ENCODE data around the gene NCAPD3. TPM values are rescaled to one million over a fixed set of nuclear protein-coding genes. Genes with fewer than 3 reads are reported as not detected.
"Not testable (repeated sequence)": the region's sequence is repeated elsewhere in the genome, so short reads cannot be mapped to it uniquely, and the experiment has no call there.

NCAPD3 gene
- total RNA-seq, 1 donor from 2014 or later = 25.4 TPM

DNA sequence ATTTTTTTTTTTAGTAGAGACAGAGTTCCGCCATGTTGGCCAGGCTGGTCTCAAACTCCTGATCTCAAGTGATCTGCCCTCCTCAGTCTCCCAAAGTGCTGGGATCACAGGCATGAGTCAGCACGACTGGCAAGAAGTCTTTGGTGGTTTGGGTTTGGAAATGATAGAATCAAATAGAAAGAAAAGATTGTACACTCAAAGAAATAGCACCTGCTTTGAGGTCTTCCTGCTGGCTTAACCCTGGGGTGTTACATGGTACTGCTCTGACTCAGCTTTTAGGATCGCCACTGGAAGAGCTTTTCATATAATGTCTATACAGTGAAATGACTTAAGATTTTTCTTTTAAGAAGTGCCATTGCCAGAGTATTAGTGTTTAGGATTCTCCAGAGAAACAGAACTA lies 104.7 kb downstream of the NCAPD3 start:
- Mint-ChIP-seq H3K27me3 (ENCODE audit: low read depth) (peaks cover 10% of the 10 kb centered on the region), H3K4me1 (peaks cover 13% of the 10 kb centered on the region), H3K9me3 (no peaks in the 10 kb centered on the region), H3K36me3 (peaks cover 3% of the 10 kb centered on the region), H3K4me3 (no peak overlapping the region), H3K27ac (no peak overlapping the region)
- no peak for TF ChIP-seq CTCF (IDR thresholded peaks at IDR 0.05; ENCODE audit: unreplicated experiment)
- no peak for DNase-seq (ENCODE audit: low spot score in 2 of 2, unreplicated experiment in 2 of 2)

- no peaks in the 10 kb centered on the region for H3K27me3 Mint-ChIP-seq (ENCODE audit: low read depth)
- DNase-seq (ENCODE audit: low spot score in 2 of 2, unreplicated experiment in 2 of 2) = no peak
- H3K36me3 Mint-ChIP-seq = no peaks in the 10 kb centered on the region
- no peak for TF ChIP-seq CTCF (IDR thresholded peaks at IDR 0.05; ENCODE audit: unreplicated experiment)
- H3K9me3 Mint-ChIP-seq = no peaks in the 10 kb centered on the region
- no peak overlapping the region for H3K27ac Mint-ChIP-seq
- no peak overlapping the region for H3K4me3 Mint-ChIP-seq
- peaks cover 13% of the 10 kb centered on the region for H3K4me1 Mint-ChIP-seq
Observed at GRCh38 chr11:134118006-134118405, 105.8 kb downstream of the NCAPD3 start.

GRCh38 chr11:134116210-134116609 lies 107.6 kb downstream of the NCAPD3 start:
- Mint-ChIP-seq H3K4me3 (no peak overlapping the region), H3K27ac (no peak overlapping the region), H3K36me3 (peaks cover 10% of the 10 kb centered on the region), H3K9me3 (no peaks in the 10 kb centered on the region), H3K4me1 (peaks cover 11% of the 10 kb centered on the region), H3K27me3 (ENCODE audit: low read depth) (no peaks in the 10 kb centered on the region)
- no peak for DNase-seq (ENCODE audit: low spot score in 2 of 2, unreplicated experiment in 2 of 2)
- TF ChIP-seq CTCF (IDR thresholded peaks at IDR 0.05; ENCODE audit: unreplicated experiment) = no peak

DNA sequence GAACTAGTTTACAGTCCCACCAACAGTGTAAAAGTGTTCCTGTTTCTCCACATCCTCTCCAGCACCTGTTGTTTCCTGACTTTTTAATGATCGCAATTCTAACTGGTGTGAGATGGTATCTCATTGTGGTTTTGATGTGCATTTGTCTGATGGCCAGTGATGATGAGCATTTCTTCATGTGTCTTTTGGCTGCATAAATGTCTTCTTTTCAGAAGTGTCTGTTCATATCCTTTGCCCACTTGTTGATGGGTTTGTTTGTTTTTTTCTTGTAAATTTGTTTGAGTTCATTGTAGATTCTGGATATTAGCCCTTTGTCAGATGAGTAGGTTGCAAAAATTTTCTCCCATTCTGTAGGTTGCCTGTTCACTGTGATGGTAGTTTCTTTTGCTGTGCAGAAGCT lies 110.0 kb downstream of the NCAPD3 start:
- H3K36me3 Mint-ChIP-seq = peaks cover 11% of the 10 kb centered on the region
- H3K27ac Mint-ChIP-seq; H3K27me3 Mint-ChIP-seq (ENCODE audit: low read depth); H3K9me3 Mint-ChIP-seq; H3K4me1 Mint-ChIP-seq; H3K4me3 Mint-ChIP-seq; DNase-seq (ENCODE audit: low spot score in 2 of 2, unreplicated experiment in 2 of 2): not testable (repeated sequence)

GRCh38 chr11:134110252-134110815 lies 113.4 kb downstream of the NCAPD3 start:
- Mint-ChIP-seq H3K4me1 (no peaks in the 10 kb centered on the region), H3K36me3 (peaks cover 14% of the 10 kb centered on the region), H3K27ac (no peak overlapping the region), H3K9me3 (peaks cover 22% of the 10 kb centered on the region), H3K27me3 (ENCODE audit: low read depth) (no peaks in the 10 kb centered on the region), H3K4me3 (no peak overlapping the region)
- no peak for DNase-seq (ENCODE audit: low spot score in 2 of 2, unreplicated experiment in 2 of 2)
- no peak for TF ChIP-seq CTCF (IDR thresholded peaks at IDR 0.05; ENCODE audit: unreplicated experiment)

Other genes starting within 250 kb of the NCAPD3 start
- 36.2 to 39.3 TPM (median 37.6 TPM) in 3 replicates for gene JAM3, start 154.9 kb downstream of the NCAPD3 start, total RNA-seq
- 42.4 to 47.8 TPM (median 43.9 TPM) in 3 replicates for gene VPS26B, start 704 bp upstream of the NCAPD3 start, total RNA-seq
- 34.2 to 38.6 TPM (median 34.9 TPM) in 3 replicates for gene THYN1, start 29.4 kb upstream of the NCAPD3 start, total RNA-seq
- 23.1 to 24.4 TPM (median 23.1 TPM) in 3 replicates for gene ACAD8, start 29.6 kb upstream of the NCAPD3 start, total RNA-seq
- gene GLB1L3, start 52.4 kb upstream of the NCAPD3 start, total RNA-seq = not detected in 3 replicates
- gene GLB1L2, start 108.0 kb upstream of the NCAPD3 start, total RNA-seq = 8.9 to 9.9 TPM (median 9.5 TPM) in 3 replicates
- gene B3GAT1, start 188.3 kb upstream of the NCAPD3 start, total RNA-seq = 1.4 to 1.5 TPM (median 1.5 TPM) in 3 replicates